Hepatic stellate cell (primary cell): ENCODE measurements around the gene DZANK1.
"Not testable (repeated sequence)": the region's sequence is repeated elsewhere in the genome, so short reads cannot be mapped to it uniquely, and the experiment has no call there.

Experiments
- DNase-seq: peaks from one replicate; pipeline ENCODE4 v3.0.0; 2011; ENCODE audit warnings: low spot score

The DZANK1 gene

GRCh38 chr20:18466894-18467730 lies at the start of gene DZANK1, which contains the start of gene POLR3F:
TSS of gene DZANK1 (minus strand) at chr20:18467030. CDS start at chr20:18465358, 1,672 bp downstream.
TSS of gene POLR3F (plus strand) at chr20:18467390. CDS start at chr20:18467507, 117 bp downstream.
- peak; percentile 98 for DNase-seq

DNA sequence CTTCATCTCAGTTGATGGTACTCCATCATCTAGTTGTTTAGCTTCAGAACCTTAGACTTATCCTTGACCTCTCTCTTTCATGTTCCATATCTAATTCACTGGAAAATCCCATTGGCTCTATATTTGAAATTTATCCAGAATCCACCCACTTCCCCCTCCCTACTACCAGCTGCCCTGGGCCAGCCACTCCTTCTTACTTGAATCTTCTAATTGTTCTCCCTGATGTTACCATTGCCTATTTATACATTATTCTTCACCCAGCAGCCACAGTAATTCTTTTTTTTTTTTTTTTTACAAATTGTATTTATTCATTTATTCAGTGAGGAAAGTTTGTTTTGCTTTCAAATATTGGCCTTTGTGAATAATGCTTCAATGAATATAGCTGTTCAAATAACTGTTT lies 49.1 kb upstream of the DZANK1 start:
- no peak for DNase-seq

GRCh38 chr20:18514127-18514526 lies 47.3 kb upstream of the DZANK1 start:
- no peak for DNase-seq

GRCh38 chr20:18513208-18513607 lies 46.4 kb upstream of the DZANK1 start:
- no peak for DNase-seq

- no peak for DNase-seq
Measured at GRCh38 chr20:18511571-18511970, 44.7 kb upstream of the DZANK1 start.

- DNase-seq = peak; percentile 98
Measured at GRCh38 chr20:18507218-18508191, 40.7 kb upstream of the DZANK1 start, which contains the start of gene SEC23B. TSS of gene SEC23B (plus strand) at chr20:18507940. CDS start at chr20:18510836, 2,896 bp downstream.

GRCh38 chr20:18506744-18507143 lies 39.9 kb upstream of the DZANK1 start:
- no peak for DNase-seq

- DNase-seq = no peak
Measured at GRCh38 chr20:18504479-18505060, 37.7 kb upstream of the DZANK1 start.

- not testable (repeated sequence) for DNase-seq
Measured at GRCh38 chr20:18501672-18502071, 34.8 kb upstream of the DZANK1 start.

DNA sequence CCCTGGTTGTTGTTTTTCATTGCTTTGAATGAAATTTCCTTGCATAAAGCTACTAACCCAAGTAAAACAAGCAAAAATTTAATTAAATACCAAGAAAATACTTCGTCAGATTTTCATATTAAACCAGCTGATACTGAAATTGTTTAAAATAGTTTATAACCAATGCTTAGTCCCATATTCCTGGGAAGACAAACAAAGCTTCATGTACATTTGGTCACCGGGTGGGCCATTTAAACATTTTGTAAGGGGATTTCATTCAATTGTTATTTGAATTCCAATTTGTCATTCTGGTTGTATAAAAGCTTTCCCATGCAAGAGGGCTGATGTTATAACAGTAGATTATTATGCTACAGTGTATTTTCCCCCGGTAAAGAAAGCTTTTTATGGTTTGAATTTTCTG lies 30.8 kb upstream of the DZANK1 start:
- DNase-seq = no peak

DNA sequence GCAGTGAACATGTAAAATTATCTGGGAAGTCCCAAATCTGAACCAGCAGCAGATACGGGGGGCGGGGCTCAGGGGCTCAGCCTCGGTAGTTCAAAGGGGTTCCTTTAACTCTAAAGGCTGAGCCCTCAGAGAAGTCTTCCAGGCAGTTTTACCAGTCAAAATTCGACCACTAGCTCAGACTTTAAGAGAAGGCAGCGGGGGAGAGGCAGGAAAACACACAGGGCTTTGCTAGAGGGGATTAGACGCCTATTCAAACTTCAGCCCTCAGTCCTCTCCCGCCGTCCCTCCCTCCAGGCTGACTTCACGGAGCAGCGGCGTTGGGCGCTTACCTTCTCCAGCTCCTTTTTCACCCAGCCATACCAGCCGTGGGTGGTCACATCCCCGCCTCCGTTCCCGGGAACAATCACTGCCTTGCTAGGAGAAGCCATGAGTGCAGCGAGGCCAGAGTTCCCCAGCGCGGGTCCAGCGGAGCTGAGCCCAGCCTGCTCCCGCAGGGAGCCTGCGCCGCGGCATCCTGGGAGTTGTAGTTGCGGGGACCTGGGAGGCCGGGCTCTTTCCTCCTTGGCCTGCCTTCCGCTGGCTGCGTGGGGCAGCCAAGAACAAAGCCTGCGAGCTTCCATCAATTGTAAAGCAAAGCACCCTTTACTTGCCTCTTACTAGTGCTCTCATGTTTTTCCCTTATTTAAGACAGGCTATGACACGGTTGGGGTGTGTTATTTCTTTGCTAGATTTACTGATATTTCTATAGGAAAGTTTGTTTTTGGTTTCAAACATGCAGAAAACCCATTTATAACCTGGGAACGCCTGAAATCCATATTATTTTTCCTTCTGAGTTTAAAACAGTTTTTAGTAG lies 30.1 kb upstream of the DZANK1 start, which contains the start of gene RBBP9:
RBBP9 (minus strand) TSS at position 486 of the 853 bp plus-strand sequence; CDS start at position 428, 58 bp downstream.
- DNase-seq = peak; percentile 79

GRCh38 chr20:18496042-18496441 lies 29.2 kb upstream of the DZANK1 start:
- DNase-seq = no peak

- no peak for DNase-seq
Measured at GRCh38 chr20:18488301-18488700, 21.5 kb upstream of the DZANK1 start.

- no peak for DNase-seq
Measured at GRCh38 chr20:18481596-18481995, 14.8 kb upstream of the DZANK1 start.

DNA sequence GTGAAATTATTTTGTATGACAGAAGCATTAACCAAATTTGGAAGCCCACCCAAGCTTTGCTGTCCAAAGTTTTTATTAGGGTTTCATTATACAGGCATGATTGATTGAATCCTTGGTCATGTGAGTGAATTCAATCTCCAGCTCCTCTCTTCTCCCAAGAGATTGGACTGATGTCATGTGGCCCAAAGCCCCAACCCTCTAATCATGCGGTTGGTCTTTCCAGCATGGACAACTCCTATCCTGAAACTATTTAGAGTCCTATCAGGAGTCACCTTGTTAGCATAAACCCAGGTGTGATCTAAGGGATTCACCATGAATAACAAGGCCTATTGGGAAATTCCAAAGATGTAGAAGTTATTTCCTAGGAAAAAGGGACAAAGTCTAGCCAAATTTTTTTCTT lies 11.0 kb upstream of the DZANK1 start:
- DNase-seq = no peak

DNA sequence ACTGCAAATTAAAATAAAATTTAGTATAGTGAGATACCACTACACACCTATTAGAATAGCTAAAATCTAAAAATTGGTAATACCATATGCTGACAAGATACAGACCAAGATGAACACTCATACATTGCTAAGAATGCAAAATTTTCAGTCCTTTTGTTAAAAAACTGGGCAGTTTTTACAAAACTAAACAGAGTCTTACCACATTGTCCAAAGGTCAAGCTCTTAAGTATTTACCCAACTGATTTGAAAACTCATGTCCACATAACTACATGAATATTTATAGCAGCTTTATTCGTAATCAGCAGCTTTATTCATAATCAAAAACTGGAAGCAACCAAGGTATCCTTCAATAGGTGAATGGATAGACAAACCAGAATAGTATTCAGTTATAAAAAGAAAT lies 10.4 kb upstream of the DZANK1 start:
- no peak for DNase-seq

DNA sequence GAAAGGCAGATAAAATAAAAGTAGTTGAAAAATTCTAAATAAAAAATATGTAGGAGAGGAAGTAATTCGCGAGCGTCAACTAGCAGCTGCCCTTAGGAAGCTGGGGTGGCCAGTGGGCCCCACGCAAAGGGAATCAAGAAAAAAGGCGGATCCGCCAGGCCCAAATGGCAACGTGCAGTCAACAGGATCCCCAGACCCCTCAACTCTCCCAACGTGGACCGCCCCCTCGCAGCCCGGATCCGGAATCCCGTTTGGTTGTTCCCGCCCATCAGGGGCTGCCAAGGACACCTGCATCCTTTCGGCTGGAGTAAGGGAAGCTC lies 296 bp downstream of the DZANK1 start:
- no peak for DNase-seq

GRCh38 chr20:18465536-18466200 lies 1.2 kb downstream of the DZANK1 start:
- DNase-seq = no peak

GRCh38 chr20:18456600-18456999 lies 10.2 kb downstream of the DZANK1 start:
- no peak for DNase-seq

DNA sequence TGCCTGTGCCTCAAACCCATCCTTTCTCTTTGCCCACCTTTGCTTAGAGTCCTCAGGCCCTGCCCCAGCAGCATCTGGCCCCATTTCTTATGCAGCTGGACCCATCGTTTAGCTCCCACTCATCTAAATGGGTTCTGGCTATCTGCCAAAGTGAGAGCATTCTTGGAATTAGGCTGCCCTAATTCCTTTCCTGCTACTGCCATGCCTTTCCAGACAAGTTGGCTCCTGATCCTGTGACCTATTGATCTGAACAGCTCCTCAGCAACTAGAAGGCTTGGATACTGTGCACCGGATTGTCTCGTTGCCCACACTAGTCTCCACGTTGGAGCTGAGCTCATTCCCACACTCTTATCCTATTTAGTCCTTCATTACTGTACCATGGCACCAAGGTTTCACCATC lies 22.9 kb downstream of the DZANK1 start:
- DNase-seq = no peak

- DNase-seq = no peak
Measured at GRCh38 chr20:18440403-18440802, 26.4 kb downstream of the DZANK1 start.
